ENCODE results near the gene COPB1. TPM values are rescaled to one million over a fixed set of nuclear protein-coding genes. Genes with fewer than 3 reads are reported as not detected.

Gene COPB1
- total and polyA plus RNA-seq, 4 donors: 47.6 to 156 (median 88.3) TPM

DNA sequence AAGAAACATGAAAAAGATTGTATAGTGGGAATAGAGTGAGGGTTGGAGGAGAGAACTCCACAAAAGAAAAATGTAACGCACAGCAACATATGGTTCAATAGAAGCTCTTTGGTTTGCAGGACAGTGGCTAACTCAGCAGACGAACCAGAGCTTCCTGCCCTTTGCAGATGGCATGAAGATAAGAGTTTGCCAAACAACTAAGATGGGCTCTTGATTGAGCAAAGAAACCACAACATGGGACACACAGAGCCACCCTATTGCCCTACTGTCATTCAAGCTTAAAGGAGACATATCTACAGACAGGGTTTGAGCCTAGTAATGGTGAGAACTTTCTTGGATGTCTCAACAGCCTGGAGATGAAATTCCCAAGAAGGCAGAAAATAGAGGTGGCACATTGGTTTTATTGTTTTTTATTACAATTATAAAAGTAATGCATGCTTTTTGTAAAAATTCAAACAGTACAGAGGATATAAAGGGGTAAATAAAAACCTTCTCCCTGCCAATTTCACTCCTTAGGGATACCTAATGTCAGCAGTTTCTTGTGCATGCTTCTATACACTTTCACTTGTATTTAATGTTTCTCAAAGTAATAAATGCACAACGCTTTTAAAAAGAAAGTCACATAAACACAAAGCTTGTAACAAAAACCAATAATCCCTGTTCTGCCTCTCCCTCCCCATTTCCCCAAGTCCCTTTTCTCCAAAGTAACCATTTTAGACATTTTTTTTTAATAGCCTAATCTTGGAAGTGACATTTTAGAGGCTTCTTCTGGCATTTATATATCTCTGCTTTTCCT is 63.7 kb downstream of the COPB1 start:
- no peaks in the 10 kb centered on the region for H3K9me3 ChIP-seq (ENCODE audit: control insufficient read depth in 4 of 4, insufficient read depth in 3 of 4, low read length in 3 of 4)
- WGBS, 2 donors: 50 to 70% methylated on average over 3 of the region's 3 CpGs
- ATAC-seq (ENCODE audit: insufficient read depth, low FRiP score): no peak
- TF ChIP-seq, protein P1, sequence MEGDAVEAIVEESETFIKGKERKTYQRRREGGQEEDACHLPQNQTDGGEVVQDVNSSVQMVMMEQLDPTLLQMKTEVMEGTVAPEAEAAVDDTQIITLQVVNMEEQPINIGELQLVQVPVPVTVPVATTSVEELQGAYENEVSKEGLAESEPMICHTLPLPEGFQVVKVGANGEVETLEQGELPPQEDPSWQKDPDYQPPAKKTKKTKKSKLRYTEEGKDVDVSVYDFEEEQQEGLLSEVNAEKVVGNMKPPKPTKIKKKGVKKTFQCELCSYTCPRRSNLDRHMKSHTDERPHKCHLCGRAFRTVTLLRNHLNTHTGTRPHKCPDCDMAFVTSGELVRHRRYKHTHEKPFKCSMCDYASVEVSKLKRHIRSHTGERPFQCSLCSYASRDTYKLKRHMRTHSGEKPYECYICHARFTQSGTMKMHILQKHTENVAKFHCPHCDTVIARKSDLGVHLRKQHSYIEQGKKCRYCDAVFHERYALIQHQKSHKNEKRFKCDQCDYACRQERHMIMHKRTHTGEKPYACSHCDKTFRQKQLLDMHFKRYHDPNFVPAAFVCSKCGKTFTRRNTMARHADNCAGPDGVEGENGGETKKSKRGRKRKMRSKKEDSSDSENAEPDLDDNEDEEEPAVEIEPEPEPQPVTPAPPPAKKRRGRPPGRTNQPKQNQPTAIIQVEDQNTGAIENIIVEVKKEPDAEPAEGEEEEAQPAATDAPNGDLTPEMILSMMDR (IDR thresholded peaks at IDR 0.05; ENCODE audit: control extremely low read depth, extremely low read depth): no peak
- no peaks in the 10 kb centered on the region for H3K27me3 ChIP-seq (ENCODE audit: control insufficient read depth in 3 of 3, insufficient read depth in 3 of 3, low read length in 2 of 3)
- H3K36me3 ChIP-seq (ENCODE audit: control insufficient read depth in 4 of 4, insufficient read depth in 4 of 4, low read length in 4 of 4): no peaks in the 10 kb centered on the region
- no peak overlapping the region for H3K27ac ChIP-seq (ENCODE audit: low read depth in 1 of 2, low read length in 1 of 2)
- H3K4me3 ChIP-seq: no peak overlapping the region
- H3K4me1 ChIP-seq (ENCODE audit: control insufficient read depth in 5 of 5, insufficient read depth in 5 of 5, low read length in 5 of 5): no peaks in the 10 kb centered on the region
- H3K9ac ChIP-seq (ENCODE audit: insufficient read depth in 1 of 2, low read length in 2 of 2): no peak overlapping the region
- DNase-seq: no peak

DNA sequence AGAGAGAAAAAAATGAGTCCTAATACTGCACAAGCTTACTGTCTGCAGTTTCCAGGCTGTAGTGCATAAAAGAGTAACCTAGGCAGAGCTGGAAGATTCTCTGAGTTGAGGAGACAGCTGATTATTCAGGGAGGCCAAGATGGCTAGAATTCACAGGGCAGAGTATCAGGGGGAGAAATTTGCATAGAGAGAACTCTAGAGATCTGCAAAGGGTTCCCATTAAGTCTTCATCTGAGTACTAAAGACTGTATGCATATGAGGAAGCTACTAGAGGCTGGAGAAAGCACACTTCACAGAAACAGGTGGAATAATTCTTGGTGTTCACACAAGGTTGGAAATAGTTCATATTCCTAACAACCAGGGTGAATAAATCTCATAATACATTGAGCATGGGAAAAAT is 74.0 kb downstream of the COPB1 start:
- no peak overlapping the region for H3K4me3 ChIP-seq
- no peak overlapping the region for H3K9ac ChIP-seq (ENCODE audit: insufficient read depth in 1 of 2, low read length in 2 of 2)
- no peaks in the 10 kb centered on the region for H3K36me3 ChIP-seq (ENCODE audit: control insufficient read depth in 4 of 4, insufficient read depth in 4 of 4, low read length in 4 of 4)
- H3K27ac ChIP-seq (ENCODE audit: low read depth in 1 of 2, low read length in 1 of 2): no peak overlapping the region
- DNase-seq: no peak
- H3K27me3 ChIP-seq (ENCODE audit: control insufficient read depth in 3 of 3, insufficient read depth in 3 of 3, low read length in 2 of 3): no peaks in the 10 kb centered on the region
- H3K9me3 ChIP-seq (ENCODE audit: control insufficient read depth in 4 of 4, insufficient read depth in 3 of 4, low read length in 3 of 4): no peaks in the 10 kb centered on the region
- ATAC-seq (ENCODE audit: insufficient read depth, low FRiP score): no peak
- H3K4me1 ChIP-seq (ENCODE audit: control insufficient read depth in 5 of 5, insufficient read depth in 5 of 5, low read length in 5 of 5): peaks cover 4 to 24% (median 8%) of the 10 kb centered on the region in 5 donors
- TF ChIP-seq, protein P1 (IDR thresholded peaks at IDR 0.05; ENCODE audit: control extremely low read depth, extremely low read depth): no peak

DNA sequence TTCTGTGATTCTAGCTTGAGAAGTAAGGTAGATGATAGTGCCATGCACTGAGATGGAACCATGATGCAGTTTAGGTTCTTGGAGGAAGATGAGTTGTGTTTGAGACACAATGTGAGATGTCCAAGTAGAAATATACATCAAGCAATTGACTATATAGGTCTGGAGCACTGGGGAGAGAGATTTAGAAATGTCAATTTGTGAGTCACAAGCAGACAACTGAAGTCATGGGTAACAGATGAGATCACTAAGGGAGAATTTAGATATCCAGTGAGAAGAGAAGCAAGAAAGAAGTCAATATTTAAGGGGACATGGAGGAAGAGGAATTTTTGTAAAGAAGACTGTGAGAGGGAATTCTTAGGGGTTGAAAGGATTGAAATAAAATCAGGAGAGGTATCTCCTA is 75.5 kb downstream of the COPB1 start:
- H3K27ac ChIP-seq (ENCODE audit: low read depth in 1 of 2, low read length in 1 of 2): no peak overlapping the region
- TF ChIP-seq, protein P1 (IDR thresholded peaks at IDR 0.05; ENCODE audit: control extremely low read depth, extremely low read depth): no peak
- H3K4me1 ChIP-seq (ENCODE audit: control insufficient read depth in 5 of 5, insufficient read depth in 5 of 5, low read length in 5 of 5): peaks cover 4 to 24% (median 8%) of the 10 kb centered on the region in 5 donors
- no peak for ATAC-seq (ENCODE audit: insufficient read depth, low FRiP score)
- no peaks in the 10 kb centered on the region for H3K27me3 ChIP-seq (ENCODE audit: control insufficient read depth in 3 of 3, insufficient read depth in 3 of 3, low read length in 2 of 3)
- H3K9me3 ChIP-seq (ENCODE audit: control insufficient read depth in 4 of 4, insufficient read depth in 3 of 4, low read length in 3 of 4): no peaks in the 10 kb centered on the region
- no peak for DNase-seq
- no peak overlapping the region for H3K9ac ChIP-seq (ENCODE audit: insufficient read depth in 1 of 2, low read length in 2 of 2)
- no peak overlapping the region for H3K4me3 ChIP-seq
- no peaks in the 10 kb centered on the region for H3K36me3 ChIP-seq (ENCODE audit: control insufficient read depth in 4 of 4, insufficient read depth in 4 of 4, low read length in 4 of 4)
